Activated naive CD8-positive, alpha-beta T cell (primary cell): ENCODE results near the gene GRHPR.

Source experiments
- H3K27ac Mint-ChIP-seq: one replicate; pipeline ENCODE4 v1.8.0; 2021; ENCODE audit warnings: mixed read lengths
- H3K27me3 Mint-ChIP-seq: one replicate; pipeline ENCODE4 v1.8.0; 2021; ENCODE audit warnings: mixed read lengths
- H3K36me3 Mint-ChIP-seq: one replicate; pipeline ENCODE4 v1.8.0; 2021; ENCODE audit warnings: mixed read lengths
- H3K4me1 Mint-ChIP-seq: one replicate; pipeline ENCODE4 v1.8.0; 2021; ENCODE audit warnings: low read depth, mixed read lengths
- H3K4me3 Mint-ChIP-seq: one replicate; pipeline ENCODE4 v1.8.0; 2021; ENCODE audit warnings: mild to moderate bottlenecking, mixed read lengths
- H3K9me3 Mint-ChIP-seq: one replicate; pipeline ENCODE4 v1.8.0; 2021; ENCODE audit warnings: low read depth, mixed read lengths

The GRHPR gene

DNA sequence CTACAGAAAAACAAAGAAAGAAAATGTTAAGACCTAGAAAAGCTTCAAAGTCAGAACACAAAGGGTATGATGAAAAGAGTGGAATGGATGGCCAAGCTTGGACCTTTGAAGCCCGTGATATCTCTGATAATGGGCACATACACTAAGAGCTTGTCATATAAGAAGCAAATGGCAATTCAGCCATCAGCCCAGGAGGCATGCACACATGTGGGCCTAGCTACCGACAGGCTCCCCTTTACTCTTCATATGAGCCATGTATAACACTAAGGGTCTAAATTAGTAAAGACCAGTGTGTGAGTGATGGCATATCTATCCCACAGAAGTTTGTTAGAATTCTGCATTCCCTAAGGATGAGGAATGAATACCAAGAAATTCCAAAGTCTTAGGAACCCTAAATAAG is 20.1 kb downstream of the GRHPR start:
- Mint-ChIP-seq H3K36me3 (no peaks in the 10 kb centered on the region), H3K9me3 (no peaks in the 10 kb centered on the region), H3K27me3 (no peaks in the 10 kb centered on the region), H3K4me1 (peaks cover 12% of the 10 kb centered on the region), H3K27ac (peak overlapping the region; percentile 54), H3K4me3 (no peak overlapping the region)

DNA sequence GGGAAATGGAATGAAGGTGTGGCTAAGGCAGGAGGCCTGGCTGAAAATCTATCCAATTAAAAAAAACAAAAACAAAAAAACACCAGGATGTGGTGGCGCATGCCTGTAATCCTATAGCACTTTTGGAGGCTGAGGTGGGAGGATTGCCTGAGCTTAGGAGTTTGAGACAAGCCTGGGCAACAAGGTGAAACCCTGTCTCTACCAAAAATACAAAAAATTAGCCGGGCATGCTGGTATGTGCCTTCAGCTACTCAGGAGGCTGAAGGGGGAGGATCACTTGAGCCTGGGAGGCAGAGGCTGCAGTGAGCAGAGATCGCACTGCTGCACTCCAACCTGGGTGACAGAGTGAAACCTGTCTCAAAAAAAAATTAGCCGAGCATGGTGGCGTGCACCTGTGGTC is 21.1 kb downstream of the GRHPR start:
- no peaks in the 10 kb centered on the region for H3K27me3 Mint-ChIP-seq
- no peak overlapping the region for H3K27ac Mint-ChIP-seq
- no peak overlapping the region for H3K4me3 Mint-ChIP-seq
- H3K4me1 Mint-ChIP-seq = peaks cover 15% of the 10 kb centered on the region
- H3K36me3 Mint-ChIP-seq = peaks cover 2% of the 10 kb centered on the region
- H3K9me3 Mint-ChIP-seq = no peaks in the 10 kb centered on the region

DNA sequence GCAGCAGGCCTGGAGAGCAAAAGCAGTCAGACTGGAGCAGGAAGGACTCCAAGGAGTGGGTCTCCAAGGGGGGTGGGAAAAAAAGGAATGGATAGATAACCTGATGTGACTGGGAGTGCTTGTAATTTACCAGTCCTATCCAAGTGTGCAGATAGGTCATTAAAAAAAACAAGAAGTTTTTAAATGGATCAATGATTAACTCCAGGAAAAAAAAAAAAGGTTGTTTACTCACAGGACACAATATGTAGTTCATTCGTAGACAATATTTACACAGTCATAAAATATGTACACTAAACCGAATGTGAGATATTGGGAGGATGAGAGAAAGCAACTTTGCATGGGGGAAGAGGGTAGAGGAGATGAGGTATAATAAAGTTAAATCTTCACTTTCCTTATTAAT is 22.4 kb downstream of the GRHPR start:
- Mint-ChIP-seq H3K27ac (no peak overlapping the region), H3K4me3 (no peak overlapping the region), H3K36me3 (peaks cover 4% of the 10 kb centered on the region), H3K9me3 (no peaks in the 10 kb centered on the region), H3K27me3 (no peaks in the 10 kb centered on the region), H3K4me1 (peaks cover 15% of the 10 kb centered on the region)

DNA sequence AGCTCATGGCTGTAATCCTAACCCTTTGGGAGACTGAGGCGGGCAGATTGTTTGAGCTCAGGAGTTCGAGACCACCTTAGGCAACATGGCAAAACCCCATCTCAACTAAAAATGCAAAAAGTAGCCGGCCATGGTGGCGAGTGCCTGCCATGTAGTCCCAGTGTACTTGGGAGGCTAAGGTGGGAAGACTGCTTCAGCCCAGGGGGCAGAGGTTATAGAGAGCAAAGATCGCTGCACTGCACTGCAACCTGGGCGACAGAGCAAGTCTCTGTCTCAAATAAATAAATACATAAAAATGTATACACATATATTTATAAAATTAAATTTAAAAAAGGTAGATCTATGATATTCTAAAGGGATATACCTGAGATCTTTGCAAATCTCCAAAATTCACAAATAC is 23.3 kb downstream of the GRHPR start:
- H3K27ac Mint-ChIP-seq = no peak overlapping the region
- H3K4me1 Mint-ChIP-seq = peaks cover 16% of the 10 kb centered on the region
- peaks cover 8% of the 10 kb centered on the region for H3K36me3 Mint-ChIP-seq
- no peak overlapping the region for H3K4me3 Mint-ChIP-seq
- H3K27me3 Mint-ChIP-seq = no peaks in the 10 kb centered on the region
- H3K9me3 Mint-ChIP-seq = no peaks in the 10 kb centered on the region

DNA sequence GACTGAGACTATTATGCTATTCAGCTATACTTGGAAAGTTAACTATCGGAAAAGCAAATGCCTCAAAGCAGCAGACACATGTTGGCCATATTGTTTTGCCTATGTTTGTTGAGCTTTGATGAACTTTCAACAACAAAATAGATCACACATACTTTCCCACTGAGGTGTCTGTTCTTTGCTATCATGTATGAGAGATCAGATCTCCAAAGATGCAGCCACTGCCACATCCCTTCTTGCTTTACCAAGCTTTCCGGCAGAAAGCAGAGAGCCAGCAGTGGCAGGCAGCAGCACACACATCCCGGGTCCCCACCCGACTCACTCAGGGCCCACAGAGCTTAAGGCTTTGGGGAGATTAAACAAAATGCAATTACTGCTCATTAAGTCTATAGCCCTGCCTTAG is 23.9 kb downstream of the GRHPR start:
- H3K36me3 Mint-ChIP-seq = peaks cover 8% of the 10 kb centered on the region
- no peak overlapping the region for H3K4me3 Mint-ChIP-seq
- H3K9me3 Mint-ChIP-seq = no peaks in the 10 kb centered on the region
- peaks cover 16% of the 10 kb centered on the region for H3K4me1 Mint-ChIP-seq
- no peak overlapping the region for H3K27ac Mint-ChIP-seq
- no peaks in the 10 kb centered on the region for H3K27me3 Mint-ChIP-seq

DNA sequence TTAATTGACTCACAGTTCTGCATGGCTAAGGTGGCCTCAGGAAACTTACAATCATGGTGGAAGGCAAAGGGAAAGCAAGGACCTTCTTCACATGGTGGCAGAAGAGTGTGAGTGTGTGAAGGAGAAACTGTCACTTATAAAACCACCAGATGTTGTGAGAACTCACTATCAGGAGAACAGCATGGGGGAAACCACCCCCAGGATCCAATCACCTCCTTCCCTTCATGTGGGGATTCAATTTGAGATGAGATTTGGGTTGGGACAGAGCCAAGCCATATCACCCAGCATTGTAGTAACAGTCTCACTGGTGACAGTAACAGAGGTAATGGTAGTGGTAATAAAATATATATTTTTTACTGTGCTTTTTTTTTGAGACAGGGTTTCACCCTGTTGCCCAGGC is 24.6 kb downstream of the GRHPR start:
- Mint-ChIP-seq H3K9me3 (no peaks in the 10 kb centered on the region), H3K36me3 (peaks cover 8% of the 10 kb centered on the region), H3K4me1 (peaks cover 23% of the 10 kb centered on the region), H3K27ac (no peak overlapping the region), H3K27me3 (no peaks in the 10 kb centered on the region), H3K4me3 (no peak overlapping the region)

DNA sequence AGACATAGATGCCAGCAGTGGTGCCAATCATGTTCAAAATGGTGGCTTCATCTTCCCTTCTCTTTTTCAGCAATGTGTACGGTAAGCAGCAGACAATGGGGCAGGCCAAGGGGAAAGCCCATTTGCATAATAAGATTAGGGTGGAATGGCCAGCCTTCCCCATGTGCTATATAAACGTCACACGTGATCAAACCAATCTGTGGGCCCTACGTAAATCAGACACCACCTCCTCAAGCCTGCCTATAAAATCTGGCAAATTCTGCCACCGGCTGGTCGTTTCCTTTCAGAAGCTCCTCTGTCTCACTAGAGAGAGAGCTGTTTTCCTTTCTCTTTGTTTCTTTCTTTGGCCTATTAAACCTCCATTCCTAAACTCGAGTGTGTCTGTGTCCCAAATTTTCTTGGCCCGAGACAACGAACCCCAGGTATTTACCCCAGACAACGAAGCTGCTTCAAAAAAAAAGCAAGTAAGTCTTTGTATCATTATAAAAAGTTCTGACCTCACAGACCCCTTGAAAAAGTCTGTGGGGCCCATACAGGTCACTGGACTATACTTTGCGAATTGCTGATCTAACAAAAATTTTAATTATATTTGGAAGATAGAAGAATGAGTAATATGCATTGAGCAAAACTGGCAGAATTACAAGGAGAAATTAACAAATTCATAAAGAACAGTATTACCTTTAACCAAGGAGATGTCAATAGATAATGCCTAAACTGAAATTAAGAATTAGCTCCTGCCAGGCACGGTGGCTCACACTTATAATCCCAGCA is 27.6 kb downstream of the GRHPR start:
- Mint-ChIP-seq H3K4me3 (no peak overlapping the region), H3K4me1 (peaks cover 43% of the 10 kb centered on the region), H3K27me3 (no peaks in the 10 kb centered on the region), H3K9me3 (no peaks in the 10 kb centered on the region), H3K36me3 (peaks cover 11% of the 10 kb centered on the region), H3K27ac (no peak overlapping the region)

DNA sequence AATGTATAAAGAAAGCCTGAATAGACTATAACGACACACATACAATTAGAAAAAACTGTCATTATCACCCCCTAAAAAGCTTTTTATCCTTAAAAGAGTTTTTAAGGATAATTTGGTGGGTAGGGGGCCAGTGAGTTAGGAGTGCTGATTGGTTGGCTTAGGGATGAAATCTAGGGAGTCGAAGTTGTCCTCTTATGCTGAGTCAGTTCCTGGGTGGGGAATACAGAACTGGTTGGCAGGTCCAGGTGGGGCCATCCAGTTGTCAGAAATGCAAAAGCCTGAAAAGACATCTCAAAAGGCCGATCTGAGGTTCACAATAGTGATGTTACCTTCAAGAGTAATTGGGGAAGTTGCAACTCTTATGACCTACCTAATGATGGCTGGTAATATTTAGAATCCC is 29.1 kb downstream of the GRHPR start:
- no peaks in the 10 kb centered on the region for H3K27me3 Mint-ChIP-seq
- peaks cover 11% of the 10 kb centered on the region for H3K36me3 Mint-ChIP-seq
- no peaks in the 10 kb centered on the region for H3K9me3 Mint-ChIP-seq
- H3K4me3 Mint-ChIP-seq = no peak overlapping the region
- H3K27ac Mint-ChIP-seq = no peak overlapping the region
- H3K4me1 Mint-ChIP-seq = peaks cover 55% of the 10 kb centered on the region

DNA sequence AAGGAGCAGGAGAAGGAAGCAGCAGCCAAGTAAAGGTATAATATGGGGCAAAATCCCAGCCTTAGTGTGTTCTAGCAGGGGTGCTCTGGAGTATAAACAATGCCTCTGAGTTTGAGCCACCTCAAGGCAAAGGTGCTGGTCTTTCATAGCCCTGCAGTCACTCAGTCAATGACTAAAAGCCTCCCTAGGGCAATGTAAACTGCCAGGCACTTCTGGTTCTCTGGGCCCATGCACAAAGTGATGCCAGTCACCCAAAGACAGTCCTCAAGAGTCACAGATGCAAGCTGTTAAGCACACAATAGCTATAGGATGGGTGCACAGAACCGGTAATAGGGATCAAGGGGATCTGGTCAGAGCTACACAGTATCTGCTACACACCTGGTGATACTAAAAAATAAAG is 30.1 kb downstream of the GRHPR start:
- Mint-ChIP-seq H3K27ac (no peak overlapping the region), H3K9me3 (no peaks in the 10 kb centered on the region), H3K4me1 (peaks cover 58% of the 10 kb centered on the region), H3K27me3 (no peaks in the 10 kb centered on the region), H3K4me3 (no peak overlapping the region), H3K36me3 (peaks cover 13% of the 10 kb centered on the region)

DNA sequence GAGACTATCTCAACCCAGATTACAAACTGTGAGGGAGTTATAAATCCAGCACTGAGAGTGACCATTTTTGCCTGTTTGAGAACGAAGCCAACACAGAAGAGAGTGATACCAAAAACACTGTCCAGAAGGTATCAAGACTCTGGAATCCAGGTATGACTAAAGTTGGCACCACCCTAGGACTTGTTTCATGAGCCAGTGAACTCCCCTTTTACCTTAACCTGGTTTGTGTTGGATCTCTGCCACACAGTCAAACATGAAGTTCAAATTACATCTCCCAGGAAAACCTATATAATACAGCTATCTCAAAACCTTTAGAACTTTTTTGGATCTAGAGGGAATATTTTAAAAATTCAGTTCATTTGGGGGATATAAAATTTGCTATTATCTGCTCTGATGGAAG is 31.3 kb downstream of the GRHPR start:
- no peaks in the 10 kb centered on the region for H3K27me3 Mint-ChIP-seq
- no peaks in the 10 kb centered on the region for H3K9me3 Mint-ChIP-seq
- H3K4me3 Mint-ChIP-seq = no peak overlapping the region
- no peak overlapping the region for H3K27ac Mint-ChIP-seq
- peaks cover 11% of the 10 kb centered on the region for H3K36me3 Mint-ChIP-seq
- peaks cover 62% of the 10 kb centered on the region for H3K4me1 Mint-ChIP-seq

DNA sequence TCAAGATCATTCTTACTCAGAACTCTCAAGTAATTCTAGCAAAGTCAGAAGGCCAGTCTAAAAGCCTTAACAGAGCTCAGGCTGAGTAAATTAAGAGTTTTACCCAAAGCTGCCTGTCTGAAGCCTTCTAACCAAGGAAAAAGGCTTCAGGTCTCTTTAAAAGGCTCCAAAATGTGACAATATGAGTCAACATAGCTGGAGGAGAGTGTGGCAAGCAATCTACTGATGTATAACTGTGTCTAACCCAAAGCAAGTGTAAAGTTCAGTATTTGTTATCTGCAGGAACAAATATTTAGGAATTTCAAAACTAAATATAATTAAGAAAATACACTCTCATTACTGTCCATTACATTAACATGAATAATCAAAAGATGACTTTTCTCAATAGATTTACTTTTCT is 31.7 kb downstream of the GRHPR start:
- H3K4me3 Mint-ChIP-seq = no peak overlapping the region
- H3K27me3 Mint-ChIP-seq = no peaks in the 10 kb centered on the region
- H3K4me1 Mint-ChIP-seq = peaks cover 63% of the 10 kb centered on the region

DNA sequence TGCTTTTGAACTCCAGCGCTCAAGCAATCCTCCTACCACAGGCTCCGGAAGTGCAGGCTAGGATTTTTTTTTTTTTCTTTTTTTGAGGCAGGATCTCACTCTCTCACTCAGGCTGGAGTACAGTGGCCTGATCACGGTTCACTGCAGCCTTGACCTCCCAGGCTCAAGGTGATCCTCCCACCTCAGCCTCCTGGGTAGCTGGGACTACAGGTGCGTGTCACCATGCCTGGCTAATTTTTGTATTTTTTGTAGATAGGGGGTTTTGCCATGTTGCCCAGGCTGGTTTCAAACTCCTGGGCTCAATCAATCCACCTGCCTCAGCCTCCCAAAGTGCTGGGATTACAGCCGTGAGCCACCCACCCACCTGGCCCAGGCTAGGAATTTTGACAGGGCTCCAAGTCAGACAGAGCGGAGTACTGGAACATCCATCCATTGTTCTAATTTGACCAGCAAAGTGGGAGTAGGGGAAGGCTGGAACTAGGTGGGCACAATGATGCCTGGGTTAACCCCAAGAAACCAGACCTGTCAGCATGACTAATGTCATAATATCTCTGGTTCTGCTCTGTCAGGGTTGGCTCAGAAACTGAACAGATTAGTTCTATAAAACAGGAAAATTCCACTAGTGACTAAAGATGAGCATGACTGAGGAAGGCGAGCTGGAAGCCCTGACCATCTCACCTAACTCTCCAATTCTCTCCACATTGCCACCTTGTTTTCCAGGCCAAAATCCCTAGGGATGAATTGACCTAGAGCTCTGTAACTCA is 33.6 kb downstream of the GRHPR start:
- H3K36me3 Mint-ChIP-seq = peaks cover 5% of the 10 kb centered on the region
- H3K27ac Mint-ChIP-seq = no peak overlapping the region
- H3K4me3 Mint-ChIP-seq = no peak overlapping the region
- H3K9me3 Mint-ChIP-seq = no peaks in the 10 kb centered on the region
- H3K4me1 Mint-ChIP-seq = peaks cover 68% of the 10 kb centered on the region
- no peaks in the 10 kb centered on the region for H3K27me3 Mint-ChIP-seq

More for the DNA sequence above, 31.7 kb downstream of the GRHPR start:
- peaks cover 11% of the 10 kb centered on the region for H3K36me3 Mint-ChIP-seq
- H3K9me3 Mint-ChIP-seq = no peaks in the 10 kb centered on the region
- no peak overlapping the region for H3K27ac Mint-ChIP-seq

DNA sequence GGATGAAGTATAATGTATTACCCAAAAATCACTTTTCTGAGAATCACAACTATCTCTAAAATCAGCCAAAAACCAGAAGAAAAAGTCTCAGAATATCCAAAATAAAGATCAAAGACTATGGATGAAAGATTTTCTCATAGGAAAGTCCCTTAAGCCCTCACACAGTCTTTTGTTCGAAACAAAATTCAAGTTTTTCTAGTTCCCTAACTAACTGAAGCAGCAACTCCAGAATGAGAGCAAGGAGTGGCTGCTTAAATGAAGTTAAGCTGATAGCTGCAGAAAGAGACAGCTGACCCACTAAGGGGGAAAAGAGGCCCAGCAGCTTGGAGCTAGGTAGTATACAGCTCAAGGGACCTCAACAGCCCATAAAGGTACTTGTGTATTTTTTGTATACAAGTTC is 34.3 kb downstream of the GRHPR start:
- Mint-ChIP-seq H3K4me3 (no peak overlapping the region), H3K36me3 (peaks cover 5% of the 10 kb centered on the region), H3K27me3 (no peaks in the 10 kb centered on the region), H3K4me1 (peaks cover 66% of the 10 kb centered on the region), H3K9me3 (no peaks in the 10 kb centered on the region), H3K27ac (peak overlapping the region; percentile 69)

DNA sequence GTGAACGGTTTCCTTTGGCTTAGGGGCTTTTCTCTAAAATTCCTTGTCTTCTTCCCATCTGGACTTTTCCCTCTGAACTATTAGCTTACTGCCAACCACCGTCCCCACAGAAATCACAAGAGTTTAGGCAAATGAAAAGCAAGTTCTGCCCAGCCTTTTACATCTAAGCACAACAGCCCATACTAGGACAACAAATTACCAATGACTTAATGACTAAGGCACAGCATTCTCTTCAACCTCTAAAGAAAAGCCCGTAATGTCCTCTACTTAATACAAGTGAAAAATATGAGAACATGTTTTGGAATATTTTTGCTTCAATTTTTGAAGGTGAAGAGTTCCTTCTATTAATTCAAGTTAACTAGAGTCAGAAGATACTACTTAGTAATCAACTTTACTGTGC is 41.5 kb downstream of the GRHPR start:
- no peaks in the 10 kb centered on the region for H3K27me3 Mint-ChIP-seq
- H3K9me3 Mint-ChIP-seq = no peaks in the 10 kb centered on the region
- H3K27ac Mint-ChIP-seq = peak overlapping the region; percentile 96
- peaks cover 44% of the 10 kb centered on the region for H3K4me1 Mint-ChIP-seq
- peak overlapping the region; percentile 95 for H3K4me3 Mint-ChIP-seq
- H3K36me3 Mint-ChIP-seq = peaks cover 5% of the 10 kb centered on the region

DNA sequence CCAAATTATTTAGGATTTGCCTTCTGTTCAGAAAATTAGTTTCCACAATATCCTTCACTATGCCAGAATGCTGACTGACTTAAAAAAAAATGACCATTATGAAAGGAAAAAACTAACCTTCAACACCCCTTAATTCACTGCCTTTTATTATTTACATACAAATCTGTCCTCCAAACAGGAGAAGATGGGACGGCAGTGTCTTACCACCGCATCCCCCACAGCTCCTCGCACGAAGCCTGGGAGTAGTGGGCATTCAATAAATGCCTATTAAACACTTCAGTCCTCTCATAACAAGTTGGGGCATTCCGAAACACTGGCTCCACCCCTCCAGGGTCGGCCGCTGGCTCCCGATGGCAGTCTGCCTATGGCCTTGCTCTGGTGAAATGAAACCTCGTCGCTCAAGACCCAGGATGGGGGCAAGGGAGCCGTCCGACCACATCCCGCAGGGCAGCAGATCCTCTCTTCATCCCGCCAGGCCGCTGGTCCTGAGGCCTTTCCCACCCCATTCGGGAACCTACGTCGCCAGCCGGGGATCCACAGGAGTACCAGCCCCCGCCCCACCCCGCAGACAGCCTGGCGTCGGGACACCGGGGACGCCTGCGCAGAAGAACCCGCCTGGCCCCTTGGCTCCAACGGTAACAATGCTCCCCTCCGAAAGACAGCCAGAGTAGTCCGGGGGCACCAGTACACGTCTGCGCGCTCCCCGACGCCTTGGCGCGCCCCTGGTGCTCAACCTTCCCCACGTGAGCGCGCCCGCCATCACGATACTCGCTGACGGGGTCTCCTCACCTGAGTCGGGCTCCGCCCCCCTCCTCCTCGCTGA is 42.1 kb downstream of the GRHPR start:
- Mint-ChIP-seq H3K4me1 (peaks cover 42% of the 10 kb centered on the region), H3K9me3 (no peaks in the 10 kb centered on the region), H3K27me3 (no peaks in the 10 kb centered on the region), H3K27ac (peak overlapping the region; percentile 96), H3K36me3 (peaks cover 5% of the 10 kb centered on the region), H3K4me3 (peak overlapping the region; percentile 95)
